ENCODE results near the gene ADPRHL1.

The ADPRHL1 gene

DNA sequence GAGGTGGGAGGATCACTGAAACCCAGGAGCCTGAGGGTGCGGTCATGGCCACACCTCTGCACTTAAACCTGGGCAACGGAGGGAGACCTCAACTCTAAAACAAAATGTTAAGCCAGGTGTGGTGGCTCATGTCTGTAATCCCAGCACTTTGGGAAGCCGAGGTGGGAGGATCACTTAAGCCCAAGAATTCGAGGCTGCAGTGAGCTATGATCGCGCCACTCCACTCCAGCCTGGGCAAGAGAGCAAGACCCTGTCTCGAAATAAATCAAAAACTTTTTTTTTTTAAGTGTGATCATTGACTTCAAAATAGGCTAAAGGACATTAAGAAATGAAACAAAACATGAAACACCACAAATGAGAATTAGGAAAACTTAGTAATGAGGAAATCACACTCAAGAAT is 16.3 kb upstream of the ADPRHL1 start:
- no peaks in the 10 kb centered on the region for H3K9me3 ChIP-seq (ENCODE audit: severe bottlenecking)
- no peak overlapping the region for H3K27ac ChIP-seq (ENCODE audit: poor library complexity, severe bottlenecking)
- H3K4me3 ChIP-seq (ENCODE audit: severe bottlenecking): no peak overlapping the region
- no peak for DNase-seq (ENCODE audit: low spot score)
- ATAC-seq (ENCODE audit: low read depth): no peak
- peaks cover 34% of the 10 kb centered on the region for H3K36me3 ChIP-seq (ENCODE audit: low read depth)
- peaks cover 4% of the 10 kb centered on the region for H3K4me1 ChIP-seq (ENCODE audit: insufficient read depth, poor library complexity, severe bottlenecking)
- TF ChIP-seq, protein P1, sequence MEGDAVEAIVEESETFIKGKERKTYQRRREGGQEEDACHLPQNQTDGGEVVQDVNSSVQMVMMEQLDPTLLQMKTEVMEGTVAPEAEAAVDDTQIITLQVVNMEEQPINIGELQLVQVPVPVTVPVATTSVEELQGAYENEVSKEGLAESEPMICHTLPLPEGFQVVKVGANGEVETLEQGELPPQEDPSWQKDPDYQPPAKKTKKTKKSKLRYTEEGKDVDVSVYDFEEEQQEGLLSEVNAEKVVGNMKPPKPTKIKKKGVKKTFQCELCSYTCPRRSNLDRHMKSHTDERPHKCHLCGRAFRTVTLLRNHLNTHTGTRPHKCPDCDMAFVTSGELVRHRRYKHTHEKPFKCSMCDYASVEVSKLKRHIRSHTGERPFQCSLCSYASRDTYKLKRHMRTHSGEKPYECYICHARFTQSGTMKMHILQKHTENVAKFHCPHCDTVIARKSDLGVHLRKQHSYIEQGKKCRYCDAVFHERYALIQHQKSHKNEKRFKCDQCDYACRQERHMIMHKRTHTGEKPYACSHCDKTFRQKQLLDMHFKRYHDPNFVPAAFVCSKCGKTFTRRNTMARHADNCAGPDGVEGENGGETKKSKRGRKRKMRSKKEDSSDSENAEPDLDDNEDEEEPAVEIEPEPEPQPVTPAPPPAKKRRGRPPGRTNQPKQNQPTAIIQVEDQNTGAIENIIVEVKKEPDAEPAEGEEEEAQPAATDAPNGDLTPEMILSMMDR (IDR thresholded peaks at IDR 0.05; ENCODE audit: poor library complexity, severe bottlenecking): no peak
- no peaks in the 10 kb centered on the region for H3K27me3 ChIP-seq (ENCODE audit: insufficient read depth, poor library complexity, severe bottlenecking)

DNA sequence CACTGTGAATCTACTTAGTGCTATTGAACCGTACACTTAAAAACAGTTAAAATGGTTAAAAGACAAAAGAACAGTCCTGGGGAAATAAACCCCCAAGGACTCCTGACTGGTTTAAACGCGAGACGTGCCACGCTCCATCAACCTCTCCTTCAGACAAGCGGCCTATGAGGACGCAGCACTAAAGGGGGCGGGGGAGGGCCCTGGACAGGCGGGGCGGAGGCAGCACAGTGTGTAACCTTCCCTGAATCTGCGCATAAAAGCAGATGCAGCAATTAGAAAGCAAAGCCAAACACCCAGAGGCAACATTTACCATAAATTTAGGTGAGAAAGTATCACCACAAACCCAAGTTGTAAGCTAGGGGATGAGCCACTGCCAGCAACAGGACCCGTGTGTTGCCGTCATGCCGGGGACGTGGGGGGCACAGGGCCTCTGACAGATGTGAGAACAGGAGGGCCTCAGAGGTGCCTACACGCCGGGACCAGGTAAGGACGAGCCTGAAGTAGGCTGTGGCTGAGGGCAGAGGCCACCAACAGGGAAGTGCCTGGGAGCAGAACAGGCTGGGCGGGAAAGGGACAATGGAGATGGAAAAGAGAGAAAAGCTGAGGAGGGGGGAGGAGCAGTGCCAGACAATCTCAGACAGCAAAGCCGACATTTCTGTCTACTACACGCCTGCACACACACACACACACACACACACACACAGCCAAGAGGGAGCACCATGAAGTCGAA is 15.3 kb upstream of the ADPRHL1 start:
- Histone ChIP-seq H3K27me3 (ENCODE audit: insufficient read depth, poor library complexity, severe bottlenecking) (no peaks in the 10 kb centered on the region), H3K4me3 (ENCODE audit: severe bottlenecking) (no peak overlapping the region)

DNA sequence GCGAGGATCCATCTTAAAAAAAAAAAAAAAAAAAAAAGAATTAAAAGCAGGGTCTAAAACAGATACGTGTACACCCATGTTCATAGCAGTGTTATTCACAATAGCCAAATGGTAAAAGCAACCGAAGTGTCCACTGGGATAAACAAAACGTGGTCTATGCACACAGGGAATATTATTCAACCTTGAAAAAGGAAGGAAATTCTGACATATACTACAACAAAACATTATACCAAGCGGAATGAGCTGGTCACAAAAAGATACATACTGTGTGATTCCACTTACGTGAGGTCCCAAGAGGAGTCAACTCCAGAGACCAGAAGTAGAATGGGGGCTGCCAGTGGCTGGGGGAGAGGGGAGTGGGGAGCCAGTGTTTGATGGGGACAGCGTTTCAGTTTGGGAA is 14.7 kb upstream of the ADPRHL1 start:
- TF ChIP-seq, protein P1 (IDR thresholded peaks at IDR 0.05; ENCODE audit: poor library complexity, severe bottlenecking): no peak
- Histone ChIP-seq H3K9me3 (ENCODE audit: severe bottlenecking) (no peaks in the 10 kb centered on the region), H3K27me3 (ENCODE audit: insufficient read depth, poor library complexity, severe bottlenecking) (no peaks in the 10 kb centered on the region), H3K4me3 (ENCODE audit: severe bottlenecking) (no peak overlapping the region), H3K27ac (ENCODE audit: poor library complexity, severe bottlenecking) (no peak overlapping the region), H3K36me3 (ENCODE audit: low read depth) (peaks cover 25% of the 10 kb centered on the region), H3K4me1 (ENCODE audit: insufficient read depth, poor library complexity, severe bottlenecking) (no peaks in the 10 kb centered on the region)
- DNase-seq (ENCODE audit: low spot score) (no peak), ATAC-seq (ENCODE audit: low read depth) (no peak)

More for the DNA sequence above, 15.3 kb upstream of the ADPRHL1 start:
- Histone ChIP-seq H3K27ac (ENCODE audit: poor library complexity, severe bottlenecking) (no peak overlapping the region), H3K36me3 (ENCODE audit: low read depth) (peaks cover 29% of the 10 kb centered on the region), H3K9me3 (ENCODE audit: severe bottlenecking) (no peaks in the 10 kb centered on the region), H3K4me1 (ENCODE audit: insufficient read depth, poor library complexity, severe bottlenecking) (no peaks in the 10 kb centered on the region)
- TF ChIP-seq, protein P1 (IDR thresholded peaks at IDR 0.05; ENCODE audit: poor library complexity, severe bottlenecking): no peak
- ATAC-seq (ENCODE audit: low read depth) (no peak), DNase-seq (ENCODE audit: low spot score) (no peak)

DNA sequence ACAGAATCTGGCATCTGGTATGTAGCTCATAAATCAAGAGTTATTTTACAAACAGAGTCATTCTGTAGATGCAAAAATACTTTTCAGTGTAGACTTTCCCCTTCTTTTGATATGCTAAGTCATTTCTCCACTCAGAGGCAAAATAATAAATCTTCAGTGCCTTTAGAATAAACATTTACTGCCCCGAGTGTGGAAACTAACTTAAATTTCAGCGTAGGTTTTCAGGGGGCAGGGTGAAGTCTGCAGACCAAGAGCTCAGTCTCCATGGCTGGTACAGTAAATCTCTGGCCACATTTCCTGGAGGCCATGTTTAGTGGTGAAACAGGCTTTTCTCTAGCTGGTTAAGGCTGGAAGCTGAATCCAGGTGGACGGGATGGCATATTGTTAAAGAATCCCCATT is 13.1 kb upstream of the ADPRHL1 start:
- DNase-seq (ENCODE audit: low spot score) (no peak), ATAC-seq (ENCODE audit: low read depth) (no peak)
- H3K9me3 ChIP-seq (ENCODE audit: severe bottlenecking): no peaks in the 10 kb centered on the region
- no peaks in the 10 kb centered on the region for H3K4me1 ChIP-seq (ENCODE audit: insufficient read depth, poor library complexity, severe bottlenecking)
- H3K27ac ChIP-seq (ENCODE audit: poor library complexity, severe bottlenecking): no peak overlapping the region
- H3K4me3 ChIP-seq (ENCODE audit: severe bottlenecking): no peak overlapping the region
- H3K36me3 ChIP-seq (ENCODE audit: low read depth): peaks cover 38% of the 10 kb centered on the region
- TF ChIP-seq, protein P1 (IDR thresholded peaks at IDR 0.05; ENCODE audit: poor library complexity, severe bottlenecking): no peak
- no peaks in the 10 kb centered on the region for H3K27me3 ChIP-seq (ENCODE audit: insufficient read depth, poor library complexity, severe bottlenecking)

DNA sequence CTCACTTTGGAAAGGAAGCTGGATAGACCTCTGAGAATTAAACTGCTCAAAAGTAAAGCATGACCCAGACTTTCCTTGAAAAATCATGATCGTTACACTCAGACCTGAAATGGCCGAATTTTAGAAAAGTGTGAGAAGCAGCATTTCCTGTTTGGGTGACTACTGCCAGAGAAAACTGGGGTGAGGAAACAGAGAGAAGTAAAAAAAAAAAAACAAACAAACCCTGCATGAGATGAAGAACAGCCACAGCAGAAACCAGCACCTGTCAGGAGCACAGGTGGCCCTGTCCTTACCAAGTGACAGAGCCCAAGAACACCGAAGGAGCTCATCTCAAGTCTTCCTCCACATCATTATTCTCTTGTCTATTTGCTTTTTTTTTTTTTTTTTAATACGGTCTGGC is 12.0 kb upstream of the ADPRHL1 start:
- no peaks in the 10 kb centered on the region for H3K9me3 ChIP-seq (ENCODE audit: severe bottlenecking)

More for the DNA sequence above, 12.0 kb upstream of the ADPRHL1 start:
- H3K4me1 ChIP-seq (ENCODE audit: insufficient read depth, poor library complexity, severe bottlenecking): no peaks in the 10 kb centered on the region
- no peaks in the 10 kb centered on the region for H3K27me3 ChIP-seq (ENCODE audit: insufficient read depth, poor library complexity, severe bottlenecking)
- TF ChIP-seq, protein P1 (IDR thresholded peaks at IDR 0.05; ENCODE audit: poor library complexity, severe bottlenecking): no peak
- ATAC-seq (ENCODE audit: low read depth): no peak
- H3K36me3 ChIP-seq (ENCODE audit: low read depth): peaks cover 46% of the 10 kb centered on the region
- no peak overlapping the region for H3K4me3 ChIP-seq (ENCODE audit: severe bottlenecking)
- no peak for DNase-seq (ENCODE audit: low spot score)
- H3K27ac ChIP-seq (ENCODE audit: poor library complexity, severe bottlenecking): no peak overlapping the region
